ENCODE measurements around the gene PDE4D. TPM values are rescaled to one million over a fixed set of nuclear protein-coding genes. Genes with fewer than 3 reads are reported as not detected.

Gene PDE4D
- total RNA-seq, 1 donor from 2014 or later: 13.2 TPM

- H3K36me3 Mint-ChIP-seq (ENCODE audit: unreplicated experiment): no peaks in the 10 kb centered on the region
- no peak for TF ChIP-seq CTCF (IDR thresholded peaks at IDR 0.05; ENCODE audit: partially characterized antibody, unreplicated experiment)
- DNase-seq: no peak
- H3K4me3 Mint-ChIP-seq (ENCODE audit: unreplicated experiment): no peak overlapping the region
- no peak overlapping the region for H3K27ac Mint-ChIP-seq (ENCODE audit: unreplicated experiment)
- H3K27me3 Mint-ChIP-seq (ENCODE audit: unreplicated experiment): no peaks in the 10 kb centered on the region
- no peaks in the 10 kb centered on the region for H3K9me3 Mint-ChIP-seq (ENCODE audit: unreplicated experiment)
- no peaks in the 10 kb centered on the region for H3K4me1 Mint-ChIP-seq (ENCODE audit: low read depth, unreplicated experiment)
Observed at GRCh38 chr5:59094864-59095263, 798.7 kb downstream of the PDE4D start.

DNA sequence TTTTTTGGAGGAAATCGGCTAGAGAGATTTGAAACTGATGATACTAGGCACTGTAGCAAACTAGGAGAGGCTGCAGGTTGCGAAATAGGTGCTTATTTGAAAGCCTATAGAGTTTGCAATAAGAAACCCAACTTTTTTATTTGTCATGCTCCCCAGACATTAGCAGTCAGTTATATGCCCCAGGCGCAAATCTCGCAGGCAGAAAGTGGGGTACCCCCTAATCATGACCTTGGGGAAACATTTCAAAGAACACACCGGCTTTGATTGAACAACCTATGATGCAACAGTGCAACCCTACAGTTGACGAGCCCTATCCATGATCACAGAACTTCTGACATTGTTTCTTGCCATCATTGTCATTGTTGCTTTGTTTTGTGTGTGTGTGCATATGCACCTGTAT lies 800.2 kb downstream of the PDE4D start:
- H3K9me3 Mint-ChIP-seq (ENCODE audit: unreplicated experiment): no peaks in the 10 kb centered on the region
- no peaks in the 10 kb centered on the region for H3K36me3 Mint-ChIP-seq (ENCODE audit: unreplicated experiment)
- H3K4me3 Mint-ChIP-seq (ENCODE audit: unreplicated experiment): no peak overlapping the region
- no peaks in the 10 kb centered on the region for H3K4me1 Mint-ChIP-seq (ENCODE audit: low read depth, unreplicated experiment)
- no peak for DNase-seq
- TF ChIP-seq CTCF (IDR thresholded peaks at IDR 0.05; ENCODE audit: partially characterized antibody, unreplicated experiment): no peak
- H3K27ac Mint-ChIP-seq (ENCODE audit: unreplicated experiment): no peak overlapping the region
- no peaks in the 10 kb centered on the region for H3K27me3 Mint-ChIP-seq (ENCODE audit: unreplicated experiment)

DNA sequence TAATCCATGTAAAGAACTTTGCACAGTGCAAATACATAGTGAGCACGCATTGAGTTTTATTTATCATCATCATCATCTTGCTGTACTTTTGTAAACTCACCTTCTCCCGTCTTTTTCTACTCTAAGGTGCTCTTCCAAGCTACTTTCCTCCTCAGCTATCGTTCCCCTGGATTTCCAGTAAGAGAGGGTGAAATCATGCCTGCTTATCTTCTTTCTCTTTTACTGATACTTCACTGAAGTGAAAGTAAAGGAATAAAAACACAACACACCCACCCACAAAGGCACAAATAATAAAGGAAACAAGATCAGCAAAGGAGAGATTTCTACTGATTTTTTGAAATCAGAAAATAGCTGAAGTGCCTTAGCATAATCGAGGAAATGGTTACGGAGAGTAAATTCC lies 800.8 kb downstream of the PDE4D start:
- Mint-ChIP-seq H3K27me3 (ENCODE audit: unreplicated experiment) (no peaks in the 10 kb centered on the region), H3K36me3 (ENCODE audit: unreplicated experiment) (no peaks in the 10 kb centered on the region), H3K4me3 (ENCODE audit: unreplicated experiment) (no peak overlapping the region), H3K27ac (ENCODE audit: unreplicated experiment) (no peak overlapping the region), H3K9me3 (ENCODE audit: unreplicated experiment) (no peaks in the 10 kb centered on the region), H3K4me1 (ENCODE audit: low read depth, unreplicated experiment) (no peaks in the 10 kb centered on the region)
- TF ChIP-seq CTCF (IDR thresholded peaks at IDR 0.05; ENCODE audit: partially characterized antibody, unreplicated experiment): no peak
- DNase-seq: no peak

DNA sequence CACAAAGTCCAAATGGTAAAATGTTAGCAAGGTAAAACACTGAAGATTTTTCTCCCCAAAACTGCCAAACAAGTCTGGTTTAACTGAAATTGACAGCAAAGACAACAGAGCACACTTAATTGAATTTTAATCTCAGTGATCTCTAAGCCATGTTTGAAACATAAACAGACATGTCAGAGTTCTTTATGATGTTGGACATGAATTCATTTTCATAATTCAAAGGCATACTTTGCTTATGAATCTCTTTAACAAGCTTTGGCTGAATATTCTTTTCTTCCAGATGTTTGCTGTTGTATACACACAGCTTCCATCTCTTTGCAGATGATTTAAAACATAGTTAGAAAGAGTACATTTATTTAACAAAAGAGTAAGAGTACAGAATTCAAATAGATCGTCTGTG lies 801.6 kb downstream of the PDE4D start:
- Mint-ChIP-seq H3K4me1 (ENCODE audit: low read depth, unreplicated experiment) (no peaks in the 10 kb centered on the region), H3K4me3 (ENCODE audit: unreplicated experiment) (no peak overlapping the region), H3K9me3 (ENCODE audit: unreplicated experiment) (no peaks in the 10 kb centered on the region), H3K36me3 (ENCODE audit: unreplicated experiment) (no peaks in the 10 kb centered on the region), H3K27ac (ENCODE audit: unreplicated experiment) (no peak overlapping the region), H3K27me3 (ENCODE audit: unreplicated experiment) (no peaks in the 10 kb centered on the region)
- DNase-seq: no peak
- no peak for TF ChIP-seq CTCF (IDR thresholded peaks at IDR 0.05; ENCODE audit: partially characterized antibody, unreplicated experiment)

GRCh38 chr5:59090323-59090722 lies 803.2 kb downstream of the PDE4D start:
- no peak for TF ChIP-seq CTCF (IDR thresholded peaks at IDR 0.05; ENCODE audit: partially characterized antibody, unreplicated experiment)

More at GRCh38 chr5:59090323-59090722, 803.2 kb downstream of the PDE4D start:
- Mint-ChIP-seq H3K4me1 (ENCODE audit: low read depth, unreplicated experiment) (no peaks in the 10 kb centered on the region), H3K27me3 (ENCODE audit: unreplicated experiment) (no peaks in the 10 kb centered on the region), H3K27ac (ENCODE audit: unreplicated experiment) (no peak overlapping the region), H3K9me3 (ENCODE audit: unreplicated experiment) (no peaks in the 10 kb centered on the region), H3K4me3 (ENCODE audit: unreplicated experiment) (no peak overlapping the region), H3K36me3 (ENCODE audit: unreplicated experiment) (no peaks in the 10 kb centered on the region)
- DNase-seq: no peak
